Stimulated activated CD4-positive, alpha-beta T cell treated with anti-CD3 and anti-CD28 coated beads, Interleukin-2, amount 100 ng/mL, for 48 hours (primary cell): Measurements from ENCODE around the gene ADISSP.

ENCODE experiments used
- DNase-seq, 2 donors: peaks; one replicate each; pipeline ENCODE4 v3.0.0-alpha.2; 2020

ADISSP gene

DNA sequence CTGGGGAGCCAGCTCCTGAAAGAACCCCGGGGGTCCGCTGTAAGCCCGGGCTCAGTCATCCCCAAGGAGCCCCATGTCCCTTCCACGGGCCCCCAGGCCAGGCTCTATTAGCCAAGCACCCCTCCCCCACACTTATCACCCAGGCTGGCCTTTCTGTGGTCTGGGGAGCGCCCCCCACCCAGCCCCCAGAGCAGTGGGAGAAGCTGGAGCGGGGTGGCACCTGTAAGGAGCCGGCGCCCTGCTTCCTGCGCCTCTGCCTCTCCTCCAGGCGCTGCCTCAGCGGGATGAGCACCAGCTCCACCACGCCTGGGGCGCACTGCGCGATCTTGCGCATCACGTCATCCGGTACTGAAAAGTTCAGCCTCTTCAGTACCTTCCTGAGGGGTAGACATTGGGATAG, 11.4 kb upstream of the ADISSP start:
- no peak for DNase-seq

DNA sequence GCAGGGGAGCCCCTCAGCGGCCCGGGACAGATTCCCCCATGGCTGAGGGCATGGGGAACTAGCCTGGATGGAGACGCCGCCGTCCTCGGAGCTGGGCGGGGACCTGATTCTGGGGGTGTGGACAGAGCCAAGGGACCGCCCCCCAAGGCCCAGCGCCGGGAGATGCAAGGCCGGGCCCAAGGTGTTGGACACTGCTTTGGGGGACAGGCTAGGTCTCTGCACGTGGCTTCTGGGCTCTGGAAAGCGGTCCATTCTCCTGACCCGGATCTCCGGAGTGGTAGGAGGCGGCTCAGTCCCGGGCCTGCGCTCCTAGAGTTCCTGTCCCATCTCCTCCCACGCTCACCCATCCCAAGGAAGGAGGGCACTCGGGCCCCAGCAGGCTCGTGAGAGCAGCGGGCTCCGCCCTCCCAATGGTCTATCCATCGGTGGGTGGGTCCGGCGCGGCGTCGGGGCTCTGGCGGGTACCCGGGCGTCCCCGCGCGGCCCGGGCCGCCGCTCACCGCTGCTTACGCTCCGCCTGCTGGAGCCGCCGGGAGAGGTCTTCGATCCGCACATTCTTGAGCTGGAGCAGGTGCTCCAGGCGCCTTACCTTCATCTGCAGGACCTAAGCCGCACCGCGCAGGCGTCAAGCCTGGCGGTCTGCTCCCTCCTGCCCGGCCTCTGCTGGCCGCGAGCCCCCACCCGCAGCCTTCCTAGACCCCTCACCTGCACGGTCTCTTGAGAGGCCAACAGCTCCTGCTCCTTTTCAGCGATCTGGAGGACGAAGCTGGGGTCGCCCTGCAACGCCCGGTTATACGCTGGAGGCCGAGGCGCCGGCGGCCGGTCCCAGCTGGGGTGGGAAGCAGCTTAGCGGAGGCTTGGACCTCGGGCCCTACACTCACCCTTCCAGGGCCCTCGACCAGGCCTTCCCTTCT, 10.4 kb upstream of the ADISSP start:
- peak in 1 of 2 donors; percentile 52 for DNase-seq

DNA sequence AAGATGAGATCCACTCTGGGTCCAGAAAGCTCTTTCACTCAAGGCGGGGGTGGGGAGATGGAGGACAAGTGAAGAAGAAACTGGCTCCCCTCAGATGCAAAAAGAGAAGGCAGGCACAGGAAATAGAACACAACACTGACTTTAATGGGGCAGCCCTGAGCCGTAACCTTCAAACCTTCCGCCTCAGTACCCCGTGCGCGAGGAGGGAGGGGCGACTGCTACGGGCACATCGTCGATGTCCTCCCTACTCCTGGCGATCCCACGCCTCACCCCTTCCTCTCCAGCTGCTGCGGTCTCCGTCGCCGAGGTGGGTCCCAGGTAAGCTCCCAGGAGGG, 9.8 kb upstream of the ADISSP start:
- no peak for DNase-seq

DNA sequence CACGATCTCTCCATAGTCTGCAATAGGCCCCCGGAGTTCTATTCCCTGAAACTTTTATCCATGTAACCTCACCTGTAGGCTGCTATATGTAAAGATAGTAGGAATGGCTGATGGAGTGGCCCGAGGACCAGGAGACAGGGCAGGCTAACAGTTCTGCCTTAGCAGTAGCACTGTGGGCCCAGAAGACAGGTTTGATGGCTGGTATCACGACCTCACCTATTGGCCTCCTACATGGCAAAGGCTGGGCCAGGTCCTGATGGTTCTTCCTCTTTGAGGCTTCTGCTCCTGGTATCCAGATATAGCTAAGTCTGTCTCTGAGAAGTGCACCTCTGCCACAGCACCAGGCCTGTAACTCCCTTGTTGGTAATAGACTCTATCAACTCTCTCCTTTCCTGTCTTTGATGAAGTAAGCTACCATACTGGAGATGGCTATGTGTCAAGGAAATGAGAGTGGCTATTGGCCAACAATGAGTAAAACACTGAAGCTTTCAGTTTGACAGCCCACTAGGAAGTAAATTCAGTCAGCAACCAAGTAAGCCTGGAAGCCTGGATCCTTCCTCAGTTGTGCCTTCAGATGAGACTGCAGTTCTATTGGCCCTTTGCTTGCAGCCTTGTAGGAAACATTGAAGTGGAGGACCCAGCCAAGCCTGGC, 8.0 kb upstream of the ADISSP start:
- no peak for DNase-seq

DNA sequence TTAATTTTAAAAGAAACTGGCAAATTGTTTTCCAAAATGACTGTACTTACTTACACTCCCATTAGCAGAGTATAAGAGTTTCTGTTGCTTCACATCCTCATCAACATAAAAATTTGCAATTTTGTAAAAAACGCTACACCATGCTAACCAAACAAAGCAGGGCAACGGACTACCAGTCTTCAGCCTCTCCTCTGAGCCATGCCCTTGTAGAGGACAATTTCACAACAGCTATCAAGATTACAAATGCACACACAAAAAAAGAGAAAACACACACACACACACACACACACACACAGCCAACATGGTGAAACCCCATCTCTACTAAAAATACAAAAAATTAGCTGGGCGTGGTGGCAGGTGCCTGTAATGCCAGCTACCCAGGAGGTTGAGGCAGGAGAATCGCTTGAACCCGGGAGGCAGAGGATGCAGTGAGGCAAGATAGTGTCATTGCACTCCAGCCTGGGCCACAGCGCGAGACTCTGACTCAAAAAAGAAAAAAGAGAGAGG, 4.1 kb upstream of the ADISSP start:
- no peak for DNase-seq

DNA sequence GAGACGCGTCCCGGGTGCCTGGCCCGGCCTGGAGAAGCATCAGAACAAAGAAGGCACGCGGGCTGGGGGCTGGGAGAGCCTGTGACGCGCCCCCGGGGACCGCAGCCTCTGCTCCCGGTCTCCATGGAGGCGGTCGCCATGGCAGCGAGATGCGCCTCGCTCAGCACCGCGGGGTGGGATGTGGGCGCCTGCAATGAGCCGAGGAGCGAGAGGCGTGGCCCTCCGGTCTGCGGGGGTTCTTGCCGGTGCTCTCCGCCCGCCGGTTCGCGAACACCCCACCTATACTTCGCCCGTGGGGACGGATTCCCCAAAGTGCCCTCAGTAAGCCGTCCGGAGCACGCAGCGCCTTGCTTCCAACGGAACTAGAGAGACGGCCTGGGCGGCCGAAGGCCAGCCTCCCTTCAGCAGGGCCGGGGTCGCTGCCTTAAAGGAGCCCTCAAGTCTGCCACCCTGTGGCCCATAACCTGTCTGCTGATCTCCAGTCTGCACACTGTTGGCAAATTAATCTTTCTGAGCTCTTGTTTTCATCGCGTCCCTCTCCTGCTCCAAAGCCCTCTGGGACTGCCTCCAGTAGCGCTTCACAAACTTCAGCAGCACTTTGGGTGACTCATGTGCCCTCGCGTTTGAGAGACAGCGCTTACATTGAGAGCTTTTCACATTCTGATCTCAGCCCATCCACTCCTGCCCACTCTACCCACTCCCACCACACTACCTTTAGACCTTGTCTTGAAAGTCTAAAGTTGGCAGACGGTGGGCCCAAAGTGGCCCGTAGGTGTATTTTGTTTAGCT, 983 bp upstream of the ADISSP start:
- DNase-seq = peak; percentile 57 to 62

DNA sequence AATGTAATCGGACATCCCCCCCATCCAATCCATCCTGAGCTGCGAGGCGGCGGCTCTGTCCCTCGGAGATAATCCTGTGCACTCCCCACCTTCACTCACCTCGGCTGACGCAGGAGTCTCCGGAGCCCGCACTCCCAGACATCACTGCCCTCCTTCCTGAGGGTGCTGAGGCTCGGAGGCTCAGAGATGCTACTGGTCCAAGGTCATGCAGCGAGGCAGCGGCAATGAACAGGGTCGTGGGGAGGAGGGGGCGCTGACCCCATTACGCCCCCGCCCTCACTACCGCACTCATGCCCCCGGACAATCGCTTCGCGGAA, 485 bp downstream of the ADISSP start:
- no peak for DNase-seq

DNA sequence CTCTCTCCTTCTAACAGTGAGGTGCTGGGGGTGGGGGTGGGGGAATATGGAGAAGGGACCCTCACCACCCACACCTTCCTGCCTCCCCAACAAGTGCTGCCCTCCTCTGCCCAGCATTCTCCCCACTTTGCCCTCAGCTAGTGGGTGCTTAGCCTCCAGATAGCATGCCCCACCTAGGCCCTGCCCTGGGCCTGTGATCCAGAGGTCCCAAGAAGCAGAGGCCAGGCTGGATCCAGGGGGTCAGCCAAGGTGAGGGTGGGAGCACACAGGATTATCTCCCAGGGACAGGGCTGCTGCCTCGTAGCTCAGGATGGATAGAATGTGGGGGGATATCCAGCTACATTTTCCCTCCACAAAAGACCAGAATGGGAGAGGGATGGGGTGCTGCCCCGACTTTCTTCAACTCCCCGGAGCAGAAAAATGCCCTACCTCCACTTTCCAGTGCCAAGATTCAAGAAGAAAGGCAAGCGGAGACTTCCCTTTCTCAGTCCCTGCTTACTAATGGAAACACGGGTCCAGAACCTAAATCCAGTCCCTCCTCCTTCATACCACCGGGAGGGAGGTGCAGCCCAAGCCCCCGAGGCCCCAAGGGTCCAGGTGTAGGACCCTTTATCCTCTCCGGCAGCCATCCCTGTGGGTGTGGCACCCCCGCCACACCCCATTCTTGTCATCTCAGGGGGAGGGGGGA, 987 bp downstream of the ADISSP start:
- DNase-seq = no peak

DNA sequence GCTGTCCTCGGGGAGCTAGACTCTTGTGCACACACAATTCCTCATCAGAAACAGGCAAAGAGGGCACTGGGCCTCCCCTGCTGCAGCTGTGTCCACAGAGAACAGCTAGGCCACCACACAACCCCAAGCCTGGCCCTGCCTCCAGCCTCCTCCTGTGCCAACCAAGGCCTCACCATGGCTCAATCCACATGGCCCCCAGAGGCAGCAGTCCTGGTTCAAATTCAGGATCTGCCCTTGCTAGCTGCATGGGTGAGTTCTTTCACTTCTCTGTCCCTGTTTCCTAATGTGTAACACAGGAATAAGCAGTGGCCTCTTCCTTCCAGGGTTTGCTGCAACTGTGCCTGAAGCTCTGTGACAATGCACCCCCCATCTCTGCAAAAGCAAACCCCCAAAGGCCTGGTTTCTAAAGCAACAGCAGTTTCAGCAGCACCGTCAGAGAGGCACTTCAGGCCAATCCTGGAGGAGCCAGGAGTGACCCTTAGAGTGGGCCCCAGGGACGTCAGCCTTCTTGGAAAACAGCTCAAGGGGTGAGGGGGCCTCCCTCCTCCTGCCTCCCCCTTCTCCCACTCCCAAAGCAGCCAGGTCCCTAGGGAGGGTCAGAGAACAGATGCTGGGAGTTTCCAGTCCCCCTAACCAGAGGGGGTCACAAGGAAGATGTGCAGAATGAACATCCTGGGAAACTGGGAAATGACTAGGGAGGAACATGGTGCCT, 2.2 kb downstream of the ADISSP start:
- DNase-seq = no peak

DNA sequence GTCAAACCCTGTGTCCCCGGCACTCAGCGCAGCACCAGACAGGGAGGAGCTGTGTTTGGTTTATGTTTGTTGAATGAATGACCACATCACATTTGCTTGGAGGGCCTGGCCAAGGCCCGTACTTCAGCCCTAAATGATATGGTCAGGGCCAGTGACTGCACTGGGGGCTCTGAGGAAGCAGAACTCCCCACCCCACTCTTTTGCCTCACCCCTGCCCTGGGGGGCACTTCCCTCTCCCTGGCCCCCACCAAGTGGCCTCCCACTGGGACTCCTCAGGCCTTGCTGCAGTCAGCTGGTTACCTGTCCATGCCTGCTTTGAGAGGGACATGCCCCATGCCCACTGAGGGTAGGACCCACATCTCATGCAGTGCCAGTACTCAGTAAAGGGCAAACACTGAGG, 2.9 kb downstream of the ADISSP start:
- DNase-seq = no peak

DNA sequence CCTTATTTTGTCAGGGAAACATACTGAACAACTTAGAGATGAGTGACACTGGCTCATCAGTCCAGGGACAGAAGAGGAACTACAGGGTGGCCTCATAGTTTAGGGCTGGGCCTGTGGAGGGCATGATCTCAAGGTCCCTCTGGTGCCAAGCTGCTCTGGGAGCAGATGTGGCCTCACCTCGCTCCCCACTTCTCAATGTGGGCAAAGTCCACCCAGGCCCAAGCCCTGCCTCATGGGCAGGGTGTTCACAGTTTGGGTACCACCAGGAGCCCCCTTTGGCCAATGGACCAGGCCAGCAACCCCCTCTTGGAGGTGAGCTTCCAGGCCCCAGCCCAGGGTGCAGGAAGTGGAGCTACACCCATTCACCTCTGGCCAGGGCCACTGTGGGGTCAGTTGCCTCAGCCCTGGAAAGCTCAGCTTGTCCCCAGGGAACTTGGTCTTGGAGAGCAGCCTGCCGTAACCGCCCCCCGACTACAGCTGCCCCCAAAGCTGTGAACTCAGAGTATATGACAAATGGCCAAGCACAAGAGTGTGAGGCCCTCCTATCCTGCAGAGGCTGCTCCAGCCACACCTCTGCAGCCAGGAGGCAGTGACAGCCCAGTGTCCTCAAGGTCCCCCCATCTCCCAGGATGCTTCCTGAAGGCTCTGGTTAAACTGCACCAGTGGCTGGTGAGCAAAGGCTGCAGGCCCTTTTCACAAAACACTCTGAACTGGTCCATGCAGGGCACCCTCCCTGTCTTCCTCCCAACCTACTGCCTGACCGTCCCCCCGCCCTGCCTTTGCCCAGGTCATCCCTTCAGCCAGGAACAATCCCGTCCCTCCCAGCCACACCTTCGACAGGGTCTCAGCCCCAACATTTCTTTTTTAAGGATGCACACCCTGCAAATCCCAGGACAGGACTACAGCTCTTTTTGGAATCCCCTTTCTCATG, 3.6 kb downstream of the ADISSP start:
- DNase-seq = no peak

DNA sequence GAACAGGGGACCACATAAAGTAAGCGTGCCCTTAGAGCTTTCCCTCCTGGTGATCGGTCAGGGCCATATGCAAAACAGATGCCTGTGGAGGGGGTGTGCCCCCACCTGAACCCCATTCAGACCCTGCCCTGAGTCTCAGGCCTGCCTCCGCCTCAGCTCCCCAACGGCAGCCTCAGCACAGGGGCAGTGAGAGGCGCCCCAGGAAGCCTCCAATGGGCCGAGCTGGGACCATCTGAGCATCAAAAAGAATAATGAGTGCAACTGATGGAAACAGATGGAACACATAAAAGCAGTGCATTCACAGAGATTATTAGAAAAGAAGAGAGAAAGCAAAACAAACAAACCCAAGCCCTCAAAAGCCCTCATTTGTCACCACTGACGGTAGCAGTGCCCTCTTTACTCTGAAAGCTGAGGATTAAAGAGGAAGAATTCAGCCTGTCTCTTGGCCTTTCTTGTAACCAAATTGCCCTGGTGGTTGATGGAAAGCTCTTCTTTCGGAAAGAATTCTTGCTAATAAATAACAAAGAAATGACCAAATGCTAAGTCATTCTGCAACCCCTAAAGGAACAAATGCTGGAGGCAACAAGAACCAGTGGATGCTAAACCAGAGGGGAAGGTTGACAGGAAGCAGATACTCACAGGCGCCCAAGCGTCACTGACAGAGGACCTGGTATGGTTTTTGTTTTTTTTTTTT, 6.8 kb downstream of the ADISSP start:
- no peak for DNase-seq

DNA sequence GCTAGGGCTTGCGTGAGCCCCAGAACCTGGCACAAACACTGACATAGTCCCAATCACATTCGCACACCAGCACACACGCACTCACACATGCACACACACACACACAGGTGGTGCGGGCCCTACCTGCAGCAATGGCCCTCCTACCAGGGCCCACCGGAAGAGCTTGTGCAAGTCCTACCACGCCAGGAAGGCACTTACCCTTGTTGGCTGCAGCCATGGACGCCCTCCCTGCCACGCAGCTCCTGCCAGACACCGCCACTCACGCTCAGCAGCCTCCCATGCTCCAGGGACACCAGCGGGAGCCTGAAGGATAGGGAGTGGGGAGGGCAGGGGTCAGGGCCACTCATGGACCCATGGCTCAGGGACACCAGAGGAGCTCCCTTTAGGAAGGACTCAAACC, 7.7 kb downstream of the ADISSP start:
- DNase-seq = no peak

DNA sequence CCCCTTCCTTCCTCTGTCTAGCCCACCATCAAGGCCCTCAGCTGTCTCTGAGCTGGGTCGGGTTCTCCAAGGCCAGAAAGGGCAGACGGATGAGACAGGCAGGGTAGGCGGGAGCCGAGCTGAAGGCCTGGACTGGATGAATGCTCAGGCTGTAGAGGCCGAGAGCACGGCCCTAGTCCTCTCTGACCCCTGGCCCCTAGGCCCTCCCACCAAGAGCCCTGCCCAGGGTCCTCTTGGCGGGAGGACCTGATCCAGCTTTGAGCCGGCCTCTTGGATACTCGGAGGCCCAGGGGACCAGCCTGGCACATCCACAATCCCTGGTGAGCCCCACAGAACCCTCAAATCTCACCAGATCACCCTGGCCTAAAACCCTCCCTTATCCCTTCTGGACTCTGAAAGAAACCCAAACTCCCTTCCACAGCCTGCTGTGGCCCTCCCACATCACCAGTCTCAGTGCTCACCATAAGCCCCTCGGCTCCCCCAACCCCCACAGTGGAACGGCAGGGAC, 8.2 kb downstream of the ADISSP start:
- no peak for DNase-seq

DNA sequence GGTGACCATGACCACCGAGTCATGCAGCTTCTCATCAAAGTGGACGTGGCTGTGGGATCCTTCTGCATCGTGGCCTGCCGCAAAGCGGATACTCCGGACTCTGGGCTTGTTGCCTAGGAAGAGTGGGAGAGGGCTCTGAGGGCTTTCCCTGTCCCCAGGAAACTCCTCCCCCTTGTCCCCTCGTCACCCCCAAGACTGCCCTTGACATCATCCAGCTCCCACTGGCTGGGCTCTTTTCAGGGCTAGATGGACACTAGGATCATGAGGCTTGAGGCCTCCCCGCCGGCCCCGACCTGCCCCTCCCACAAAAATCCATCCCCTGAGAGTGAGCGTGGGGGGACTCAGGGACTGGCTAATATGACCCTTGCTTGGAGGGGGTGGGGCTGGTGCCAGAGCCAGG, 9.0 kb downstream of the ADISSP start:
- DNase-seq = no peak

DNA sequence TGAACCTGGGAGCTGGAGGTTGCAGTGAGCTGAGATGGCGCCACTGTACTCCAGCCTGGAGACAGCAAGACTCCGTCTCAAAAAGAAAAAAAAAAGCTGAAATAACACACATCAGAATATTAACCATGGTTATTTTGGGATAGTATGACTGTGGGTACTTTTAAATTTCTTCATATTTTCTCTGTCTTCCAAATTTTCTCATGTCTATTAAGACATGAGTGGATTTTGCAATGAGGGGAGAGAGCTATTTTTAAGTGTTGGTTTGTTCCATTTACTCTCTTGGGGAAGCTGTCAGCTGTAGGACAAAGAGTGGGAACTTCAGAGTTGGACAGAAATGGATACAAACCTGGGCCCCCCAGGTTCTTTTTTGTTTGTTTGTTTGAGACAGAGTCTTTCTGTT, 10.3 kb downstream of the ADISSP start:
- DNase-seq = no peak

DNA sequence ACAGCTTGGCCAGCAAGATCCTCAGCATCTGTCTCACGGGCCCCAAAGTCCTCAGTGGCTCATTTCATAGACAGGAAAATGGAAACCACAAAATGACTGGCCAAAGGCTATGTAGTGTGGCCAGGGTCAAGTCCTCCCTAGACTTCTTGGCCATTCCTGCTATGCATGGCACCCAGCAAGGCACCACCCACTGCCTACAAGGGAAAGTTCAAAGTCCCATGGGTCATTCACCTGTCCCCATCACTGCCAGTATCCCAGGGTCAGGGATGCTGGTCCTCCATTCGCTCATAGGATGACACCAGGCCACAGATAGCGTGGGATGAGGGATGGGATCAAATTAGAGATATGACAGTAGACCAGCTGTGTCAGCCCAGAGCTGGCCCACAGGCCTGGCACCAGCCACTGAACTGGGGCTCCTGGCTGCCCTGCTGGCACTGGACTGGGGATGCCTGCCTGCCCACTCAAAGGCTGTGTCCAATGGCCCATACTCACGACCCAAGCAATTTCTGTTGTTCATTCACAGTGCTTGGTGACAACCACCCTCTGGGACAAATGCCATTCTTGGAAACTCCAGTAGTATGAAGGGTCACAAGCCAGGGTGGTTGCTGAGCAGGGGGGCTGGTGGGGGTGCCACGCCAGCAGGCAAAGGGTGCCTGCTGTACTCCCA, 11.6 kb downstream of the ADISSP start:
- DNase-seq = no peak

DNA sequence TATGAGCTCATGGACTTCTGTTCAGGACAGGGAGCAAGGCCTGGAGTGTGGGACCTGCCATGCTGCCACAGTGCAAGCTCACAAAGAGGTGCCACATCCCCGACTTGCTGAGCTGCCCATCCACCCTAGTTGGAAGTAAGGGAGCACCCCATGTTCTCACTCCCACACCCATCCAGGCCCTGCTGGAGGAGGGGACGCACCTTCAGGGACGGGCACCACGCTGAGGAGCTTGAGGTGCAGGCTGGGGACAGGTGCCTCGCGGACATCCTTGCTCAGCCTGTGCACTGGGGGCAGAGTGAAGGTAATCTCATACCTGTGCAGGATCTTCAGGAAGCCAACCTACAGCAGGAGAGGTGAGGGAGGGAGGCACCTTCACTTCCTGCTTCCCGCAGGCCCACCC, 12.3 kb downstream of the ADISSP start:
- DNase-seq = no peak

DNA sequence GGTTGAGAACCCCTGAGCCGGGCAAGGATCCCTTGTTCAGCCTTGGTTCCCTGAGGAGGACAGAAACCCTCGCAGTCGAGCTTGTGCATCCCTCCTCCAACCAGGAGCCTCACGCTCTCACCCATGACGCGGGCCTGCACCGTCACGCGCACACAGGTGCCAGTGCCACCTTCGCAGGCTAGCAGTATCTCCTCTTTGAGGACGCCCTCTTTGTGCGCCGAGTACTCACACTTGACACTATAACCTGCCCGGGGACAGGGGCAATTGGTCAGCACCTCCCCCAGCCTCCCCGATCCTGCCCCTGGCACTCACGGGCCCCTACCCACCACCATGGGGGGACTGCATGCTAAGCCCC, 13.3 kb downstream of the ADISSP start:
- no peak for DNase-seq
